Sigmoid colon (tissue), 7 donors: ENCODE results near the gene THRA. TPM values are rescaled to one million over a fixed set of nuclear protein-coding genes. Genes with fewer than 3 reads are reported as not detected.

Experiments used
- DNase-seq: peaks from one replicate; pipeline ENCODE4 v3.0.0-alpha.2; 2019
- H3K27ac ChIP-seq, 4 donors: fragments of 200-600 bp; sonication (generic); one replicate each; pipeline ENCODE4 v1.5.1; 2016 to 2019; ENCODE audit warnings: mild to moderate bottlenecking in 1 of 4
- H3K27me3 ChIP-seq, 3 donors: fragments of 200-600 bp; sonication (generic); one replicate each; pipeline ENCODE4 v1.5.1; 2019; ENCODE audit warnings: mild to moderate bottlenecking in 1 of 3
- H3K36me3 ChIP-seq, 4 donors: fragments of 200-600 bp; sonication (generic); one replicate each; pipeline ENCODE4 v1.5.1; 2016 to 2019
- H3K4me1 ChIP-seq, 4 donors: fragments of 200-600 bp; sonication (generic); one replicate each; pipeline ENCODE4 v1.5.1; 2017 to 2019
- H3K4me3 ChIP-seq, 4 donors: fragments of 200-600 bp; sonication (generic); one replicate each; pipeline ENCODE4 v1.5.1; 2017 to 2019; ENCODE audit warnings: mild to moderate bottlenecking in 2 of 4, moderate library complexity in 1 of 4
- H3K9me3 ChIP-seq, 4 donors: fragments of 200-600 bp in 3 of 4; sonication (generic) in 3 of 4; one replicate each; pipeline versions ENCODE4 v1.5.1 to v1.6.1; 2013 to 2019
- CTCF ChIP-seq, 4 experiments: fragments of 450-650 bp in 3 of 4; fragments of 200-600 bp in 1 of 4; IDR thresholded peaks; one replicate each; pipeline ENCODE4 v1.5.1; 2016 to 2019; ENCODE audit warnings: antibody characterized with exemption in 4 of 4, mild to moderate bottlenecking in 3 of 4, moderate library complexity in 2 of 4
- EP300 ChIP-seq, 4 donors: sonication (generic); formaldehyde crosslinking; IDR thresholded peaks; one replicate each; pipeline ENCODE4 v1.6.1; 2017; ENCODE audit warnings: antibody characterized with exemption in 4 of 4
- POLR2A ChIP-seq, 2 donors: fragments of 450-650 bp; IDR thresholded peaks; one replicate each; pipeline ENCODE4 v1.6.1; 2016; ENCODE audit warnings: antibody characterized with exemption in 2 of 2, mild to moderate bottlenecking in 2 of 2, moderate library complexity in 2 of 2
- POLR2AphosphoS5 ChIP-seq, 4 donors: sonication (generic); formaldehyde crosslinking; IDR thresholded peaks; one replicate each; pipeline ENCODE4 v1.6.1; 2017; ENCODE audit warnings: antibody characterized with exemption in 4 of 4
- WGBS, 2 donors: extraction: QIAGEN DNeasy Blood & Tissue Kit; methylation state at CpG; one replicate each; pipeline ENCODE4 v1.1.7; 2013; 5-methylcytosine and 5-hydroxymethylcytosine counted together
- intact Hi-C: fragments of 100-400 bp; cut with DNase I; formaldehyde crosslinking; loops from one replicate; pipeline ENCODE4 v1.15.1; 2023
- polyA plus RNA-seq, 3 donors: library from polyadenylated mRNA; stranded (reverse); fragments of 200-250 nt; gene quantifications; one replicate each; pipeline ENCODE4 v1.2.3, GENCODE V29; 2013
- total RNA-seq, 4 donors: library from RNA; depleted of rRNA; stranded (reverse); fragments of >200 nt; gene quantifications; one replicate each; pipeline ENCODE4 v1.1.0, GENCODE V29; 2016
- donor health status: healthy with polysubstance abuse.
- donor health status: Bipolar disorder and iron deficiency.
- donor health status: healthy.

THRA gene
- total and polyA plus RNA-seq, 7 donors: 25.4 to 86.1 (median 78.8) TPM

- no peak for TF ChIP-seq CTCF (IDR thresholded peaks at IDR 0.05)
- TF ChIP-seq POLR2AphosphoS5 (IDR thresholded peaks at IDR 0.05): peak in 1 of 4 donors; percentile 22
- no peak for TF ChIP-seq POLR2A (IDR thresholded peaks at IDR 0.05)
- Histone ChIP-seq H3K36me3 (peaks cover 10 to 42% (median 20%) of the 10 kb centered on the region in 4 donors), H3K27ac (peak overlapping the region; percentile 55 to 79 (median 72)), H3K4me3 (no peak overlapping the region), H3K27me3 (no peaks in the 10 kb centered on the region), H3K4me1 (peaks cover 0 to 56% (median 43%) of the 10 kb centered on the region in 4 donors), H3K9me3 (no peaks in the 10 kb centered on the region)
- DNase-seq: peak; percentile 77
- 90 to 91% methylated on average over 24 of the region's 24 CpGs for WGBS, 2 donors
- intact Hi-C loops: loop anchor here (5.0 kb wide), 1 partner anchor 273 kb away; no protein-coding TSS in a partner anchor
Observed at GRCh38 chr17:40019140-40019991, 43.4 kb upstream of the THRA start.

GRCh38 chr17:40020146-40020545, 42.6 kb upstream of the THRA start:
- DNase-seq: no peak
- 93 to 95% methylated on average over 13 of the region's 13 CpGs for WGBS, 2 donors
- Histone ChIP-seq H3K4me3 (no peak overlapping the region), H3K27ac (peak overlapping the region in 2 of 4 donors; percentile 67 to 70), H3K27me3 (no peaks in the 10 kb centered on the region), H3K9me3 (no peaks in the 10 kb centered on the region), H3K4me1 (peaks cover 0 to 53% (median 41%) of the 10 kb centered on the region in 4 donors), H3K36me3 (peaks cover 10 to 50% (median 20%) of the 10 kb centered on the region in 4 donors)
- TF ChIP-seq EP300 (IDR thresholded peaks at IDR 0.05) (no peak), CTCF (IDR thresholded peaks at IDR 0.05) (no peak), POLR2AphosphoS5 (IDR thresholded peaks at IDR 0.05) (no peak), POLR2A (IDR thresholded peaks at IDR 0.05) (no peak)
- intact Hi-C loops: no loop called here

- no peaks in the 10 kb centered on the region for H3K27me3 ChIP-seq
- 93 to 95% methylated on average over 9 of the region's 9 CpGs for WGBS, 2 donors
- peaks cover 10 to 64% (median 24%) of the 10 kb centered on the region in 4 donors for H3K36me3 ChIP-seq
- no peaks in the 10 kb centered on the region for H3K9me3 ChIP-seq
- H3K4me3 ChIP-seq: no peak overlapping the region
- intact Hi-C loops: no loop called here
- peaks cover 0 to 63% (median 52%) of the 10 kb centered on the region in 4 donors for H3K4me1 ChIP-seq
- TF ChIP-seq EP300 (IDR thresholded peaks at IDR 0.05) (no peak), CTCF (IDR thresholded peaks at IDR 0.05) (no peak), POLR2AphosphoS5 (IDR thresholded peaks at IDR 0.05) (no peak), POLR2A (IDR thresholded peaks at IDR 0.05) (no peak)
- no peak for DNase-seq
- H3K27ac ChIP-seq: peak overlapping the region; percentile 32 to 67 (median 54)
Observed at GRCh38 chr17:40021451-40021971, 41.3 kb upstream of the THRA start.

- peak overlapping the region in 2 of 4 donors; percentile 54 to 67 for H3K27ac ChIP-seq
- 92 to 96% methylated on average over 9 of the region's 9 CpGs for WGBS, 2 donors
Observed at GRCh38 chr17:40022497-40022896, 40.3 kb upstream of the THRA start.

More at GRCh38 chr17:40022497-40022896, 40.3 kb upstream of the THRA start:
- Histone ChIP-seq H3K4me3 (no peak overlapping the region), H3K9me3 (no peaks in the 10 kb centered on the region), H3K27me3 (no peaks in the 10 kb centered on the region), H3K4me1 (peaks cover 0 to 65% (median 55%) of the 10 kb centered on the region in 4 donors), H3K36me3 (peaks cover 10 to 67% (median 24%) of the 10 kb centered on the region in 4 donors)
- TF ChIP-seq POLR2AphosphoS5 (IDR thresholded peaks at IDR 0.05): no peak
- TF ChIP-seq EP300 (IDR thresholded peaks at IDR 0.05): no peak
- TF ChIP-seq POLR2A (IDR thresholded peaks at IDR 0.05): no peak
- no peak for TF ChIP-seq CTCF (IDR thresholded peaks at IDR 0.05)
- intact Hi-C loops: no loop called here
- no peak for DNase-seq
